HepG2 (cell line): Measurements from ENCODE around the gene MYORG. TPM values are rescaled to one million over a fixed set of nuclear protein-coding genes. Genes with fewer than 3 reads are reported as not detected.

ENCODE experiments used
- ATAD3A ChIP-seq: sonication (generic); formaldehyde crosslinking; IDR thresholded peaks from 2 replicates; pipeline ENCODE4 v1.4.0; 2020; ENCODE audit warnings: missing genetic modification reagents
- ATF2 ChIP-seq: sonication (generic); formaldehyde crosslinking; IDR thresholded peaks from 2 replicates; pipeline ENCODE4 v1.4.0; 2020; ENCODE audit warnings: missing genetic modification reagents
- BCL6 ChIP-seq: IDR thresholded peaks from 2 replicates; pipeline ENCODE4 v1.6.1; 2016; ENCODE audit warnings: missing genetic modification reagents, missing compliant biosample characterization
- DMAP1 ChIP-seq: IDR thresholded peaks from 2 replicates; pipeline ENCODE4 v1.6.1; 2016
- HOXA5 ChIP-seq: sonication (generic); formaldehyde crosslinking; IDR thresholded peaks from 2 replicates; pipeline ENCODE4 v1.4.0; 2020; ENCODE audit warnings: missing genetic modification reagents
- JDP2 ChIP-seq: sonication (generic); formaldehyde crosslinking; IDR thresholded peaks from 2 replicates; pipeline ENCODE4 v1.8.1; 2022; ENCODE audit warnings: missing genetic modification reagents, borderline replicate concordance
- KLF16 ChIP-seq, 2 experiments: sonication (generic) in 1 of 2; formaldehyde crosslinking in 1 of 2; IDR thresholded peaks; 2 replicates each; pipeline versions ENCODE4 v1.6.1 to v1.8.0; 2016 to 2023; ENCODE audit warnings: missing genetic modification reagents in 2 of 2, missing compliant biosample characterization in 1 of 2
- MYC ChIP-seq: sonication (generic); formaldehyde crosslinking; IDR thresholded peaks from 2 replicates; pipeline ENCODE4 v1.9.0; 2021; ENCODE audit warnings: missing genetic modification reagents, borderline replicate concordance
- PHF20 ChIP-seq: sonication (generic); formaldehyde crosslinking; IDR thresholded peaks from 2 replicates; pipeline ENCODE4 v1.5.0; 2020; ENCODE audit warnings: mild to moderate bottlenecking, missing genetic modification reagents
- RELA ChIP-seq: sonication (generic); formaldehyde crosslinking; IDR thresholded peaks from 2 replicates; pipeline ENCODE4 v1.4.0; 2020; ENCODE audit warnings: missing genetic modification reagents
- SALL1 ChIP-seq: sonication (generic); formaldehyde crosslinking; IDR thresholded peaks from 2 replicates; pipeline ENCODE4 v1.8.0; 2022; ENCODE audit warnings: mild to moderate bottlenecking, missing genetic modification reagents
- SNAPC2 ChIP-seq: sonication (generic); formaldehyde crosslinking; IDR thresholded peaks from 2 replicates; pipeline ENCODE4 v1.8.1; 2022; ENCODE audit warnings: mild to moderate bottlenecking, missing genetic modification reagents
- SP1 ChIP-seq, 2 experiments: fragments of 450-650 bp in 1 of 2; sonication (generic) in 1 of 2; formaldehyde crosslinking in 1 of 2; IDR thresholded peaks; 2 replicates each; pipeline versions ENCODE4 v1.4.0 to v1.6.1; 2016 to 2020; ENCODE audit warnings: missing genetic modification reagents in 1 of 2
- STAG1 ChIP-seq: sonication (generic); formaldehyde crosslinking; IDR thresholded peaks from 2 replicates; pipeline ENCODE4 v1.4.0; 2020; ENCODE audit warnings: missing genetic modification reagents
- STAT5B ChIP-seq: sonication (generic); formaldehyde crosslinking; IDR thresholded peaks from 2 replicates; pipeline ENCODE4 v1.4.0; 2020; ENCODE audit warnings: missing genetic modification reagents
- TARDBP ChIP-seq: sonication (generic); formaldehyde crosslinking; IDR thresholded peaks from 2 replicates; pipeline ENCODE4 v1.8.0; 2022; ENCODE audit warnings: mild to moderate bottlenecking, missing genetic modification reagents
- THAP11 ChIP-seq: IDR thresholded peaks from 2 replicates; pipeline ENCODE4 v1.6.1; 2016; ENCODE audit warnings: missing biosample characterization, missing genetic modification reagents
- TSC22D2 ChIP-seq: sonication (generic); formaldehyde crosslinking; IDR thresholded peaks from 2 replicates; pipeline ENCODE4 v1.5.1; 2020; ENCODE audit warnings: missing genetic modification reagents, mild to moderate bottlenecking, borderline replicate concordance
- ZNF205 ChIP-seq: IDR thresholded peaks from 2 replicates; pipeline ENCODE4 v1.6.1; 2018; ENCODE audit warnings: missing biosample characterization, missing genetic modification reagents
- ZNF362 ChIP-seq: sonication (generic); formaldehyde crosslinking; IDR thresholded peaks from 2 replicates; pipeline ENCODE4 v1.4.0; 2020; ENCODE audit warnings: missing genetic modification reagents, mild to moderate bottlenecking, borderline replicate concordance
- ZNF513 ChIP-seq: sonication (generic); formaldehyde crosslinking; conservative IDR thresholded peaks from 2 replicates; pipeline ENCODE4 v1.5.0; 2020; ENCODE audit warnings: missing genetic modification reagents
- ZNF556 ChIP-seq: sonication (generic); formaldehyde crosslinking; IDR thresholded peaks from 2 replicates; pipeline ENCODE4 v1.4.0; 2020; ENCODE audit warnings: mild to moderate bottlenecking, missing genetic modification reagents, borderline replicate concordance
- ZNF713 ChIP-seq: sonication (generic); formaldehyde crosslinking; IDR thresholded peaks from 2 replicates; pipeline ENCODE4 v1.4.0; 2020; ENCODE audit warnings: mild to moderate bottlenecking, missing genetic modification reagents
- ZSCAN29 ChIP-seq: sonication (generic); formaldehyde crosslinking; conservative IDR thresholded peaks from 2 replicates; pipeline ENCODE4 v1.4.0; 2020; ENCODE audit warnings: mild to moderate bottlenecking, missing genetic modification reagents
- polyA plus RNA-seq, 8 experiments: library from polyadenylated mRNA; depleted of rRNA in 3 of 8; stranded (reverse) in 7 of 8; unstranded in 1 of 8; fragments of >200 nt; fragmentation: Illumina TruSeq in 4 of 8; extraction: Trizol in 4 of 8; gene quantifications; 2 replicates each; pipeline versions ENCODE4 v1.2.1 to v1.2.3, GENCODE V29; 2011 to 2016; ENCODE audit warnings: low read depth in 4 of 8, missing spikeins in 1 of 8, mixed read lengths in 1 of 8; ENCODE audit not compliant: insufficient read depth in 1 of 8
- total RNA-seq, 5 experiments: library from RNA; depleted of rRNA; stranded (reverse); fragments of >200 nt; fragmentation: Illumina TruSeq; extraction: Trizol; gene quantifications; 2 replicates each; pipeline ENCODE4 v1.2.3, GENCODE V29; 2016; ENCODE audit warnings: low read depth in 1 of 5
- TF ChIP-seq, protein P1 (sequence below): sonication (generic); formaldehyde crosslinking; IDR thresholded peaks from 2 replicates; pipeline ENCODE4 v1.4.0; 2020; ENCODE audit warnings: missing genetic modification reagents

The MYORG gene
- total and polyA plus RNA-seq, 2 of the 13 experiments (the other 11 are each of a cell fraction or from before 2014, with no cell fraction given) = 11.1 to 22.4 TPM

- TF ChIP-seq ZNF362 (CRISPR knock-in tag) (peak; percentile 55; the same call in 1 of the 2 replicates), JDP2 (CRISPR knock-in tag) (no peak), TSC22D2 (peak; percentile 78; the same call in 1 of the 2 replicates), ZSCAN29 (CRISPR knock-in tag) (peak; percentile 75; the same call in 1 of the 2 replicates), BCL6 (CRISPR knock-in tag) (peak; percentile 34; the same call in 1 of the 2 replicates), DMAP1 (peak; percentile 53; the same call in 1 of the 2 replicates), RELA (CRISPR knock-in tag) (no peak), STAT5B (CRISPR knock-in tag) (no peak), ATF2 (CRISPR knock-in tag) (no peak), SNAPC2 (CRISPR knock-in tag) (peak; percentile 72; the same call in 1 of the 2 replicates), MYC (CRISPR knock-in tag) (0 out of 2 replicates have a peak, but pooled peaks have one; percentile 15), SALL1 (CRISPR knock-in tag) (peak; percentile 66; the same call in 1 of the 2 replicates), ZNF713 (CRISPR knock-in tag) (no peak), ATAD3A (CRISPR knock-in tag) (no peak), SP1 (IDR thresholded peaks at IDR 0.05) (no peak), SP1 (CRISPR knock-in tag; IDR thresholded peaks at IDR 0.05) (peak; percentile 33; the same call in 1 of the 2 replicates), ZNF205 (CRISPR knock-in tag) (peak; percentile 61; the same call in 1 of the 2 replicates), STAG1 (CRISPR knock-in tag) (peak; percentile 99), TARDBP (CRISPR knock-in tag) (peak; percentile 64), PHF20 (CRISPR knock-in tag) (no peak; the same call in 1 of the 2 replicates), ZNF513 (CRISPR knock-in tag) (no peak), KLF16 (CRISPR knock-in tag; IDR thresholded peaks at IDR 0.05) (peak in 1 of 2 experiments; percentile 74; a peak in 1 of 4 replicates), HOXA5 (0 out of 2 replicates have a peak, but pooled peaks have one; percentile 23), THAP11 (CRISPR knock-in tag) (peak; percentile 89), ZNF556 (CRISPR knock-in tag) (peak; percentile 67; the same call in 1 of the 2 replicates)
- TF ChIP-seq, protein P1, sequence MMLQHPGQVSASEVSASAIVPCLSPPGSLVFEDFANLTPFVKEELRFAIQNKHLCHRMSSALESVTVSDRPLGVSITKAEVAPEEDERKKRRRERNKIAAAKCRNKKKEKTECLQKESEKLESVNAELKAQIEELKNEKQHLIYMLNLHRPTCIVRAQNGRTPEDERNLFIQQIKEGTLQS (CRISPR knock-in tag) = 0 out of 2 replicates have a peak, but pooled peaks have one; percentile 11
Observed at GRCh38 chr9:34379334-34380033, 2.8 kb upstream of the MYORG start (continued).
